ENCODE data around the gene RLN1.
"Not testable (repeated sequence)": the region's sequence is repeated elsewhere in the genome, so short reads cannot be mapped to it uniquely, and the experiment has no call there.

Gene RLN1

GRCh38 chr9:5338992-5339981 lies at the start of gene RLN1:
RLN1 (minus strand) TSS chr9:5339876; CDS start chr9:5339746, 130 bp downstream.
- H3K4me3 ChIP-seq (ENCODE audit: low read depth, low read length) = not testable (repeated sequence)

DNA sequence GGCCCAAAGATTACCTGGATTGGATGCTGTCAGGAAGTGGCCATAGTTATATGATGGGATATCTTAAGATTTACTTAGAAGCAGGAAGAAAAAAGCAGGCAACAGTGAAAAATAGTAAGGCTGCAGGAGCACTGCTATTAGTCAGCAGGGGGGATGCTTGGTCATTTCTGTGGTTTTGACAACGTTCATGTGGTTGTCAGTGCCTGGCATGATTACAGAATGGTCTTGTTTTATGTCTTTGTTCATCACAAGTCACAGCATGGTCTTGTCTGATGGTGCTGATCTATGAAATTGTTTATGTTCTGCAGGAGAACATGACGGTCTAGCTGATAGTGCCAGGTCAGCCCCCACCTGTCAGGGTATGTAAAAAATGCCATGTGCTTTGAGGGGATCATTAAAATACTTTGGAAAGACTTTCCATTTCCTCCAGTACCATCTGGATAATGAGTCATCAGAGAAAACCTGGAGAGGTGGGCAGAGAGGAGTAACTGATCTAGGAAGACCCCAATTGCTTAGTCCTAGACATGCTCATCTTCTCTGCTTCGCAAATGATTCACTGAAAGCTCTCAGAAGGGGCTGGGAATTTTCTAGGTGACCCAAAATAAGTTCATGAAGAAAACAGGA lies 49.5 kb upstream of the RLN1 start:
- no peak overlapping the region for H3K4me3 ChIP-seq (ENCODE audit: low read depth, low read length)

- H3K4me3 ChIP-seq (ENCODE audit: low read depth, low read length) = no peak overlapping the region
Observed at GRCh38 chr9:5388026-5388819, 48.5 kb upstream of the RLN1 start.

DNA sequence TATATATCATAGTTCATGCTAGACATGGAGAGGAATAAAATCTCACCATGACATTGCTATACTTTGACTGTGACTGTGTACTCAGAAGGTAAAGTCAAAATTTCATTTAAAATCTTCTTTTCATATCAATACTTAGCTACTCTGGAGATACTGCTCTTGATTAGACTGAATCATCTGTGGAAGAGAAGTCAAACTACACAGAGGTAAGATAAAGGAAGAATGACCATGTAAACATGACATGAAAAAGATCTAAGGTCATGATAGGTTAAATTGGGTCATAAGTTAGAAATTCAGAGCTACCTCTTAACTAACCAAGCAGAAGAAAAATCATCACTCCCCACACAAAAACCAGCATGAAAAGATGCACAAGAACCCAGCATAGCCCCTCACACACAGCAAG lies 44.8 kb upstream of the RLN1 start:
- no peak overlapping the region for H3K4me3 ChIP-seq (ENCODE audit: low read depth, low read length)

DNA sequence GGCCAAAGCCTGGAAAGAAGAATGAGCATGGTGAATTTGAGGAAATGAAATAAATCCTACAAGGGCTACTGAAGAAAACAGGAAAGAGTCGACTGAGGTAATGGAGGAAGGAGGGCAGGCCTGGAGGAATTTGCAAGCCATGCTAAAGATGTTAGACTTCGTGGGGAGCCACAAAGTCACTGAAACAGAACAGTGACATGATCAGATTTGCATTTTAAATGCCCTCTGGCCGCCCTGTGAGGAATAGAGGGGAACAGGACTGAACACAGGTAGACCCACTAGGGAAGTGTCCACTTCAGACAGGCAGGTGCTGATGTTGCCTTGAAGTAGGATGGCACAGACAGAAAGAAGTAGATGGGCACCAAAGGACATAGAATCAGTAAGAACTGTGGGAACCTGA lies 42.8 kb upstream of the RLN1 start:
- no peak overlapping the region for H3K4me3 ChIP-seq (ENCODE audit: low read depth, low read length)

DNA sequence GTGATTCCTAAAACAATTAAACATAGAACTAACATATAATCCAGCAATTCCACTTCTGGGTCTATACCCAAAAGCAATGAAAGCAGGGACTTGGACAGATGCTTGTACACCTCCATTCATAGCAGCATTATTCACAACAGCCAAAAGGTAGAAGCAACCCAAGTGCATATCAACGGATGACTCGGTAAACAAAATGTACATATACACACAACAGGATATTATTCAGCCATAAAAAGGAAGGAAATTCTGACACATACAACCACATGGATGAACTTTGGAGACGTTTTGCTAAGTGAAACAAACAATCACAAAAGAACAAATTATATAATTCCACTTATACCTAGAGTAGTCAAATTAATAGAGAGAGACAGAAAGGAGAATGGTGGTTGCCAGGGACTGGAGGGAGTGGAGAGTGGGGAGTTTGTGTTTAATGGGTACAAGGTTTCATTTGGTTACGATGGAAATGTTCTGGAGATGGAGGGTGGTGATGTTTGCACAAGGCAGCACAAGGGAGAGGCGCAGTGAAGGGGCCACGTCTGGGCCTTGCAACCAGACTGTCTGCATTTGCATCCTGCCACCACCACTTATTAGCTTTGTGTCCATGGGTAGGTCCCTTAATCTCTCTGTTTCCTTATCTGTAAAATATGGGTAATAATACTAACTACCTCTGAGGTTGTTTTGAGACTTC lies 36.3 kb upstream of the RLN1 start:
- no peak overlapping the region for H3K4me3 ChIP-seq (ENCODE audit: low read depth, low read length)

- no peak overlapping the region for H3K4me3 ChIP-seq (ENCODE audit: low read depth, low read length)
Observed at GRCh38 chr9:5375091-5375490, 35.4 kb upstream of the RLN1 start.

DNA sequence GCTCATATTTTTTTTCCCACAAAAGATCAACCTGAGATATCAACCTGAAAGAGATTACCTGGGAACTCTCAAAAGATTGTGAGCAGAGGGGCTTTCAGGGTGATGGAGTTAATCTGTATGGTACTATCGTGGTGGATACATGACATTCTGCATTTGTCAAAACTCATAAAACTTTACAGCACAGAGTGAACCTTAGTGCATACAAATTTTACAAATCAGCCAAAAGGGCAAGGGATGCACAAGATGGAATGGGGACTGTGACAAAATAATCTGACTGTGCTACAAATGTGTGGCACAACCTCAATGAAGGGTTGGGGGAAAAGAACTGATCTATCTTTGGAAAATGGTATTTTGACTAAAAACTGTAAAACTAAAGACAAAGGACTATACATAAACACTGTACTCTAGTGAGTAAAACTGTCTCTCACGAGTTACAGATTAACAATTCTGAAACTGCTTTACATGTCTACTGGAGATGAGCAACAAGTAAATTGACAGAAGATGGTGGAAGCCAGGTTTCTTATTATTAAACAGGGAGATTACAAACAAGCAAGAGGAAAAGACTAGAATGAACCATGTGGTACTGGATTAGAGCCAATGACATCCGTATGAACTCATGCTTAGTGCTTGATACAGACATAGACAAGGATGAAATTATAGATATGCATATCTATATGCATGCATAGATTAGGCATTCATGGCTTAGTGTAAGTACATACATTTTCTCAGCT lies 24.8 kb upstream of the RLN1 start:
- H3K4me3 ChIP-seq (ENCODE audit: low read depth, low read length) = no peak overlapping the region

- H3K4me3 ChIP-seq (ENCODE audit: low read depth, low read length) = no peak overlapping the region
Observed at GRCh38 chr9:5361326-5362010, 21.8 kb upstream of the RLN1 start.

- no peak overlapping the region for H3K4me3 ChIP-seq (ENCODE audit: low read depth, low read length)
Observed at GRCh38 chr9:5360341-5360740, 20.7 kb upstream of the RLN1 start.

DNA sequence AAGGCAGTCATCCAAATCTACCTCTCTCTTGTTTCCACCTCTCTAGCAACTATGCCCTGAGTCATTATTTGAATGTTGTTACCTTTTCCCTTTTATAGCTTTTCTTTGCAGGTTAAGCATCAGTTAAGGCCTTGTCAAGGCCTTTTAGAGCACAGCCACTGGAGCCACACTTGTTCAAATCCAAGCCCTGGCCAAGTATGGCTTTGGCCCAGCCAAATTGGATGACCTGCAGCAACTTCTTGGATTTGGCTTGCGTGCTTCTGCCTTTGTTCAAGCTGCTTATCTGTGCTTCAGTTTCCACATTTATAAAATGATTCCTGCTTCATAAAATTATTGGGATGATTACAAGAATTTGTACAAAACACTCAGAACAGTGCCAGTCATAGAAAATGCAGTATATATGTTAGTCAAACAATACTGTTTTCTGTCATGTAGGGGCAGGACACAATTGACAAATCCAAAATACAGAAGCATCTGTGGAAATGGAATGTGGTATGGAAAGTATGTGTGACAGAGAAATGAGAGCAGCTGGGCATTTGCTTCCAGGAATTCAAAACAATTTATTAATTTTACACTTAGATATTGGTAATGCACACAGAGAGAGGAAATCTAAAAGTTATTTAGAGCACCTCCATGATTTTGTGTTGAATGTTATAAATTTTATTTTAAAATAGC lies 17.9 kb upstream of the RLN1 start:
- no peak overlapping the region for H3K4me3 ChIP-seq (ENCODE audit: low read depth, low read length)

GRCh38 chr9:5355817-5356216 lies 16.1 kb upstream of the RLN1 start:
- H3K4me3 ChIP-seq (ENCODE audit: low read depth, low read length) = no peak overlapping the region

DNA sequence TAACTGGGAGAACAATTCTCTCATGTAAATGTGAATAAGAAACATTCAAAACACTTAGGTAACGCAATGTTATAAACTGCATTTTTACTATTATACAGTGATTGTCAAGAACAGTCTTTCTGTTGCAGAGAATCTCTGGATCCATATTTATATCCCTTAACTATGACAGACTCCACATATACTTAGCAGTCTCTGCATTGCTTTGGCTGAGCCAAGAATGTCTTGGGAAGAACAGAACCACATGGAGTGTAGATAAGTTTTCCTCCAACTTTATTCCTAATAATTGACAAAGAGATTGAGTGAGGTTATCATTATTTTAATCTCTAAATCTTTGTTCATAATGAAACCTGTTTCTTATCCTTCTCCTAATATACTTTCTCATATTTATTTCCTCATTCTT lies 15.6 kb upstream of the RLN1 start:
- H3K4me3 ChIP-seq (ENCODE audit: low read depth, low read length) = no peak overlapping the region

DNA sequence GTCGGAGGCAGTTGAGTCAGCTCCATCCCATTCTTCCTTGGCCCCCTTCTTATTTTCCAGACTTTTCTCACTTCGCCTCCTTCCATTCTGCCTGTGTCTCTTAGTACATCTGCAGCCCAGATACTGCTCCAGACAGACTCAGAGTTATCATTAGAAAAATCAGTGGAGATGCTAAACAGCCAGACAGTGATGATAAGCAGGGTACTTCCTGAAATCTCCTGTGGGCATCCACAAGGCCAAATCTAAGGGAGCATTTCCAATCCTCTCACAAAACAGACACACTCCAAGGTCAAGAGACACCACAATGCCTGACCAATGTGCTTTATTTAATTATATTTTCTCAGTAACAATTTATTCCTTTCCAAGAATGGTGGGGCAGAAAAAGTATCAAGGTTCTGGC lies 14.5 kb upstream of the RLN1 start:
- no peak overlapping the region for H3K4me3 ChIP-seq (ENCODE audit: low read depth, low read length)

DNA sequence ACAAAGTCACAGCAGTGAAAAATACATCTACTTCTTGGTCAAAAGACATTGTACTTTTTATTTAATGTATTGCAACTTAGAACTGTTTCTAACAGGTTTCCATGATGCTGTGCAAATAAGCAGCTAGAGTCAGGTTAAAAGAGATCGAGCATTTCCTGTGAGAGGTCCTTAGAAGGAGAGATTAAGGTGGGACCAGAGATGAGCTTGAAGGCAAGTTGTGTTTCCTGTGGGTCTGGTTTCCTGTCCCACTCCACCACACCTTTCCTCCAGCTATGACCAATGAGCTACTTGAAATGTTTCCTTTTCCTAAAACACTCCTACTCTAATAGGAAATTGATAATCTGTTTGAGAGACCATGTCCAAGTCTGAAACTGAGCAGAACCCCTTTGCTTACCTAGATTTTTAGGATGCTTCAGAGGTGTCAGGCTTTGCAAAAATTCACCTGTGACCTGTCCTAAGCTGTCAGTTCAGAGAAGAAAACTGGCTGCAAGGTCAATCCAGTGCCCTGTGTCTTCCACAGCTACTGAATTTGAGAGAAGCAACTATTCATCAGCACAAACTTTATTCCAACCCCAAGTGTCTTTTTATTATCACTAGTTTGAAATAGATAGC lies 13.1 kb upstream of the RLN1 start:
- no peak overlapping the region for H3K4me3 ChIP-seq (ENCODE audit: low read depth, low read length)

DNA sequence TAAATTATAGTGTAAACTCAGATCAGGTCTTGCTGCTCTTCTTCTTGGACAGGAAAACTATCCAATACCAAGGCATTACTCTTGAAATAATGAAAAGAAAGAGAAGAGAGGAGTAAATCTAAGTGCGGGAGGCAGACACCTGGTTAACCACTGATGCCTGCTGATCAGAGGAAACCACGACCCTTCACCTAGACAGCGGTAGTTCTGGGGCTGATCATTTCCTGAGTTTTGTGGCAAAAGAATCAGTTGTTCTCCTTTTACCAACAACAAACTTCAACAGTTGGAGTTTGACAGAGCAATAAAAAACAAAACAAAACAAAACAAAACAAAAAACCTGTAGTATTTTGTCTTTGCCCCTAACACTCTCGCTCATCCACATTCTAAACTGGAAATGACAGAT lies 3.0 kb downstream of the RLN1 start:
- H3K4me3 ChIP-seq (ENCODE audit: low read depth, low read length) = no peak overlapping the region

DNA sequence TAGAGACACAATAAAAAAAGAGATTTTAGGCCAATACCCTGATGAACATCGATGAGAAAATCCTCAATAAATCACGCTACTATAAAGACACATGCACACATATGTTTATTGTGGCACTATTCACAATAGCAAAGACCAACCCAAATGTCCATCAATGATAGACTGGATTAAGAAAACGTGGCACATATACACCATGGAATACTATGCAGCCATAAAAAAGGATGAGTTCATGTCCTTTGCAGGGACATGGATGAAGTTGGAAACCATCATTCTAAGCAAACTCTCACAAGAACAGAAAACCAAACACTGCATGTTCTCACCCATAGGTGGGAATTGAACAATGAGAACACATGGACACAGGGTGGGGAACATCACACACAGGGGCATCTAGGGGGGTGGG lies 8.4 kb downstream of the RLN1 start:
- not testable (repeated sequence) for H3K4me3 ChIP-seq (ENCODE audit: low read depth, low read length)

GRCh38 chr9:5326893-5327548 lies 12.7 kb downstream of the RLN1 start:
- H3K4me3 ChIP-seq (ENCODE audit: low read depth, low read length) = no peak overlapping the region

All from iPS-11a (cell line).